ENCODE measurements around the gene KIF9. TPM values are rescaled to one million over a fixed set of nuclear protein-coding genes. Genes with fewer than 3 reads are reported as not detected.
"Not testable (repeated sequence)": the region's sequence is repeated elsewhere in the genome, so short reads cannot be mapped to it uniquely, and the experiment has no call there.

KIF9 gene
- total RNA-seq, 1 donor from 2014 or later, result 3.4 TPM

DNA sequence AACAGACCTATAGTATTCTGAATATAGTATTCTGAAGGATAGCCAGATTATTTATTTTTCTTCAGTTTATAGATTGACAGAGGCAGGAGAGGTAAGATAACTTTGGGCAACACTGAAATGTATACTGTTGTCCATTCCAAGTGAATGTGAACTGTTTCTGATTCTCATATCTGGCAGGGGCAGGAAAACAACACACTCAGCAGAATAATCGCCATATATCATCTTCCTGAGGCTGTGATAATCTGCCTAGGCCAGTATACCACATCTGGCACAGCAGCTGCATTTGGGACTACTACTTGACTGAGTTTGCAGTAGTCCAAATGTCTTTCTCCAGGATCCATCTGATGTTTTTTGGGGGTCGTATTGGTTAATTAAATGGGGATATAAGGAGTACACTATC lies 96.3 kb downstream of the KIF9 start:
- Mint-ChIP-seq H3K4me1 (ENCODE audit: low read depth) (no peaks in the 10 kb centered on the region), H3K27ac (no peak overlapping the region), H3K27me3 (ENCODE audit: insufficient read depth) (no peaks in the 10 kb centered on the region), H3K36me3 (ENCODE audit: low read depth) (no peaks in the 10 kb centered on the region), H3K4me3 (no peak overlapping the region), H3K9me3 (no peaks in the 10 kb centered on the region)
- intact Hi-C loops (cut with micrococcal nuclease), result no loop called here
- no peak for DNase-seq (ENCODE audit: low spot score)

DNA sequence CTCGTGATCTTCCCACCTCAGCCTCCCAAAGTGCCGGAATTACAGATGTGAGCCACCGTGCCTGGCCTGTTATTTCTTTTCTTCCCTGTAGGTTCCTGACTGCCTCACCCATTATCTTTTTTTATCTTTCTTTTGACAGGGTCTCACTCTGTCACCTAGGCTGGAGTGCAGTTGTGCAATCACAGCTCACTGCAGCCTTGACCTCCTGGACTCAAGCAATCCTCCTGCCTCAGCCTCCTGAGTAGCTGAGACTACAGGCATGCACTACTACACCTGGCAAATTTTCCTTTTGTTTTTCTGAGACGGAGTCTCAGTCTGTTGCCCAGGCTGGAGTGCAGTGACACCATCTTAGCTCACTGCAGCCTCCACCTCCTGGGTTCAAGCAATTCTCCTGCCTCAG lies 100.9 kb downstream of the KIF9 start:
- H3K9me3 Mint-ChIP-seq; H3K4me3 Mint-ChIP-seq; DNase-seq (ENCODE audit: low spot score); H3K27me3 Mint-ChIP-seq (ENCODE audit: insufficient read depth); H3K36me3 Mint-ChIP-seq (ENCODE audit: low read depth); H3K4me1 Mint-ChIP-seq (ENCODE audit: low read depth); H3K27ac Mint-ChIP-seq; intact Hi-C loops (cut with micrococcal nuclease): not testable (repeated sequence)

DNA sequence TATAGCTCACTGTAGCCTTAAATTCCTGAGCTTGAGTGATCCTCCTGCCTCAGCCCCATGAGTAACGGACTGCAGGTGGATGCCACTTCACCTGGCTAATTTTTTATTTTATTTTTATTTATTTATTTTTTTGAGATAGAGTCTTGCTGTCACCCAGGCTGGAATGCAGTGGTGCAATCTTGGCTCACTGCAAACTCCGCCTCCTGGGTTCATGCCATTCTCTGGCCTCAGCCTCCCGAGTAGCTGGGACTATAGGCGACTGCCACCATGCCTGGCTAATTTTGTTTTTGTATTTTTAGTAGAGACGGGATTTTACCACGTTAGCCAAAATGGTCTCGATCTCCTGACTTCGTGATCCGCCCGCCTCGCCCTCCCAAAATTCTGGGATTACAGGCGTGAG lies 102.6 kb downstream of the KIF9 start:
- intact Hi-C loops (cut with micrococcal nuclease); H3K4me3 Mint-ChIP-seq; H3K27ac Mint-ChIP-seq; H3K27me3 Mint-ChIP-seq (ENCODE audit: insufficient read depth); H3K4me1 Mint-ChIP-seq (ENCODE audit: low read depth); H3K36me3 Mint-ChIP-seq (ENCODE audit: low read depth); DNase-seq (ENCODE audit: low spot score); H3K9me3 Mint-ChIP-seq: not testable (repeated sequence)

Other genes starting within 250 kb of the KIF9 start
- 41.2 and 45.7 TPM in 2 replicates for gene SETD2, start 118.7 kb downstream of the KIF9 start, total RNA-seq
- 48.3 and 48.7 TPM in 2 replicates for gene KLHL18, start 145 bp upstream of the KIF9 start, total RNA-seq
- gene PTPN23, start 98.2 kb upstream of the KIF9 start, total RNA-seq, result 33.7 and 35.1 TPM in 2 replicates
- gene SCAP, start 193.1 kb upstream of the KIF9 start, total RNA-seq, result 86.3 and 91.2 TPM in 2 replicates
- 44.7 and 47.9 TPM in 2 replicates for gene ELP6, start 230.9 kb upstream of the KIF9 start, total RNA-seq

Measured in activated T-helper 1 cell treated with anti-CD3 and anti-CD28 coated beads, Interleukin-12 subunit alpha, Interleukin-12 subunit beta, Interleukin-2, Interleukin-4 antibody, amounts not matched to agents 30 ng/mL and 10 ng/mL and 1 ng/mL, durations not matched to agents 14 hours and 24 hours and 36 hours (primary cell).